Dedifferentiated amniotic fluid mesenchymal stem cell (primary cell): ENCODE results near the gene EPN3.

Source experiments
- DNase-seq: peaks from one replicate; pipeline ENCODE4 v3.0.0-alpha.2; 2016; ENCODE audit errors: extremely low spot score

EPN3 gene

GRCh38 chr17:50570032-50570431, 37.5 kb downstream of the EPN3 start:
- DNase-seq: no peak

DNA sequence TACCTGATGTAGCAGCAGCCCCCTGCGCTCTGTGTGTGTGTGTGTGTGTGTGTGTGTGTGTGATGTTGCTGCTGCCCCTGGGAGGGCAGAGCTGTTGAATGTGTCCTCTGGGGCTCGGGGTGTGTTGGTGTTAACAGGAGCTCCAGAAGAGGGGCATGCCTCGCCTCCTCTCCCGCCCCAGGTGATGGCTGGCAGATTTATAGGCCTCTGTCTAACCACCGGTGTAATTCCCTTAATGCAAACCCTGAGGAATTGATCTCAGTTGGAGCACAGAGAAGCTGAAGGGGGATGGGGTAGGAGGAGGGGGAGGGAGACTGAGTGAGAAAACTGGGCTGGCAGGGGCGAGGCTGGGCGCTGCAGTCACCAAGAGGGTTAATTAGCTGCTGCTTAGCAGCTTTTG, 38.0 kb downstream of the EPN3 start:
- DNase-seq: no peak

DNA sequence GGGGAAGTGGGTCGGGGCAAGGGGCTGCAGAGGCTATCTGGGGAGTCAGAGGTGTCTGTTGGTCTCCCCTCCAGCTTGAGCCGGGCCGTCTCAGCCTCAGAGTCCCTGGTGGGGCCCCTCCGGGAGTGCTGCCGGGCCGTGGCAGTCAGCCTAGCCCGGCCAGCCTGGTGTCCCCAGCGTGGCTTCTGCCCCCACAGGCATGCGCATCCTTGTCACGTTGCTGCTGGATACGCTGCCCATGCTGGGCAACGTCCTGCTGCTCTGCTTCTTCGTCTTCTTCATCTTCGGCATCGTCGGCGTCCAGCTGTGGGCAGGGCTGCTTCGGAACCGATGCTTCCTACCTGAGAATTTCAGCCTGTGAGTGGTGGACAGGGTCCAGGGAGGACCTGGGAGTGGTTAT, 39.1 kb downstream of the EPN3 start:
- DNase-seq: no peak

- DNase-seq: no peak
These were observed 40.0 kb downstream of the EPN3 start for GRCh38 chr17:50572541-50572940.

DNA sequence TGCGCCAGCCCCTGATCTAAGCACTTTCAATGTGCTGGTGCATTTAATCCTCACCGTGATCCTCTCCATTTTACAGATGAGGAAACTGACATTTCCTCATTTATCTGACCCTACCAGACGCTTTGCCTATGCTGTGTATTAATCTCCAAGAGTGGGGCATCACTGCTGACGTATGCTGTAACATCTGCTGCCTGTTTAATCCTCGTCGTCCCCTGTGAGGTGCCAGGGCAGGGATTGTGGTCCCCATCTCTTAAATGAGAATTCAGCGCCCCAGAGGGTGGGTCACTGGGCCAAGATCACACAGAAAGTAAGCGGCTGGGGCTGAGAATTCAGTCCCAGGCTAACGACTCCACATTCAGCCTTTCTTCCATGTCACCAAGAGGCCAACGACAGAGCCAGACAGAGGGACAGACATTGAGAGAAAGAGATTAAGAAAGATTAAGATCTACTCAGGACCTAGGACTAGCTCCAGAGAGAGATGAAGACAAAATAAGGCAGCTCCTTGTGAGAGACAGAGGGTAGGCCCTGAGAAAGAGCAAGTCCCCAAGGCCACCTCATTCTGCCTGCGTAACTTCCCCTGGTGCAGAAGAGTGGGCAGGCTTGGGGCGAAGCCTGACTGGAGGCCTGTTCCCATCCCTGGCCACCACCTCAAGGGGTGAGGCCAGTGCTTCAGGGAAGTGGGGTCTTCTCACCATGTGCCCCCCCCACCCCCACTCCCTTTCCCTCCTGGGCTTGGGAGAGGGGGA, 41.5 kb downstream of the EPN3 start:
- no peak for DNase-seq

DNA sequence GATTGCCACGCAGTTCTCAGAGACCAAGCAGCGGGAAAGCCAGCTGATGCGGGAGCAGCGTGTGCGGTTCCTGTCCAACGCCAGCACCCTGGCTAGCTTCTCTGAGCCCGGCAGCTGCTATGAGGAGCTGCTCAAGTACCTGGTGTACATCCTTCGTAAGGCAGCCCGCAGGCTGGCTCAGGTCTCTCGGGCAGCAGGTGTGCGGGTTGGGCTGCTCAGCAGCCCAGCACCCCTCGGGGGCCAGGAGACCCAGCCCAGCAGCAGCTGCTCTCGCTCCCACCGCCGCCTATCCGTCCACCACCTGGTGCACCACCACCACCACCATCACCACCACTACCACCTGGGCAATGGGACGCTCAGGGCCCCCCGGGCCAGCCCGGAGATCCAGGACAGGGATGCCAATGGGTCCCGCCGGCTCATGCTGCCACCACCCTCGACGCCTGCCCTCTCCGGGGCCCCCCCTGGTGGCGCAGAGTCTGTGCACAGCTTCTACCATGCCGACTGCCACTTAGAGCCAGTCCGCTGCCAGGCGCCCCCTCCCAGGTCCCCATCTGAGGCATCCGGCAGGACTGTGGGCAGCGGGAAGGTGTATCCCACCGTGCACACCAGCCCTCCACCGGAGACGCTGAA, 43.2 kb downstream of the EPN3 start:
- no peak for DNase-seq

- DNase-seq: no peak
These were observed 44.3 kb downstream of the EPN3 start for GRCh38 chr17:50576864-50577263.

DNA sequence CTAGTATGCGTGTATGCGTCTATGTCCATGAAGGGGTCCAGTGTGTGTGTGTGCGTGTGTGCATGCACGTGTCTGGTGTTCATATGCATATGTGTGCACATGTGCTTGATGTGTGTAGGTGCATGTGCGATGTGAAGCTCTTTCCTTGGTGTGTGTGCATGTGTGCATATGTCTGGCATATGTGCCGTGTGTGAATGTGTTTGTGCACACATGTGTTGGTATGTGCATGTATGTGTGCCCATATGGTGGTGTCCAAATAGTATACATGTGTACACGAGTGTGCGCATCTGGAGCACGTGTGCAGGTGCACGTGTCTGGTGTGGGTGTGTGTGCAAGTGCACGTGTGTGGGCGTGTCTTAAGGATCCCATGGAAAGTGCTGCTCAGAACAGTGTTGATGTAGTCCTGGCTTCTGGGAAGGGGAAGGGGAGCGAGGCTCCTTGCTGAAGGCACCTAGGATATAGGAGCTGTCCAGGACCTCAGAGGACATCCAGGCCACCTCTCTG, 45.0 kb downstream of the EPN3 start:
- DNase-seq: no peak

GRCh38 chr17:50578173-50578572, 45.6 kb downstream of the EPN3 start:
- no peak for DNase-seq

GRCh38 chr17:50579399-50579798, 46.9 kb downstream of the EPN3 start:
- DNase-seq: no peak

- DNase-seq: no peak
These were observed 48.1 kb downstream of the EPN3 start for GRCh38 chr17:50580646-50581045.

DNA sequence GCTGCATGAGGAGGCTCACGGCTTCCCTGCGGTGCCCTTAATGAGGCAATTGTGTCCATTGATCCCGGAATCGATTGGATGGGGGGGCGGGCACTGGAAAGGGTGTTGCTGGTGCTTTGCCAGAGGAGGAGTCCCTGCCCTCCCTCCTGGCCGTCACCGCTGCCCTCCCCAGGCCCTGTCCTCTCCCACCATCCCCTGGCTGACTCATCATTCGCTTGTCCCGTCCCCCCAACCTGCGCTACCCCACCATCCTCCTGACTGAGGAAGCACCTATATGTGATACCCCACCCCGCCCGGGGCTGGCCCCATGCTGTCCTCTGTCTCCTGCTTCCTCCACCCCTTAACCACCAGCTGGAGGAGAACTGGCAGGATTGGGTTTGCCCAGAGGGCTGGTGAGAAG, 48.8 kb downstream of the EPN3 start:
- no peak for DNase-seq

DNA sequence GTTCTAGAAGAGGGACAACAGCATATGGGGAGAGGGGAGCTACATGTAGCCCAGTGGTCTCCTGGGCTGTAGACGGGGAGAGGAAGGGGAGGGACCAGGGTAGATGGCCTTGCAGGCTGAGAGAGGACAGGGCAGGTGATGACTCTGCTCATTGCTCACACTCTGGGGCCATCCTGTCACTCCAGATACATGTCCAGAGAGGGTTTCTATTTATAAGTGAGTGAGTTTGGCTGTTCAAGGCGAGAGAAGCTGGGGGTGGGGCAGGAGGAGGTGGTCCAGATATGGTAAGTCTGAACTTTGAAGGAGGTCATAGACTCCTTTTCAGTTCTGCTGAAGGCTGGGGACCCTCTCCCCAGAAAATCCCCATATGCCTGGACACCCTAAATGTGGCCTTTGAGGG, 50.2 kb downstream of the EPN3 start:
- DNase-seq: no peak

- no peak for DNase-seq
These were observed 51.1 kb downstream of the EPN3 start for GRCh38 chr17:50583641-50584040.

GRCh38 chr17:50584116-50584515, 51.6 kb downstream of the EPN3 start:
- no peak for DNase-seq

GRCh38 chr17:50584749-50585148, 52.2 kb downstream of the EPN3 start:
- no peak for DNase-seq

DNA sequence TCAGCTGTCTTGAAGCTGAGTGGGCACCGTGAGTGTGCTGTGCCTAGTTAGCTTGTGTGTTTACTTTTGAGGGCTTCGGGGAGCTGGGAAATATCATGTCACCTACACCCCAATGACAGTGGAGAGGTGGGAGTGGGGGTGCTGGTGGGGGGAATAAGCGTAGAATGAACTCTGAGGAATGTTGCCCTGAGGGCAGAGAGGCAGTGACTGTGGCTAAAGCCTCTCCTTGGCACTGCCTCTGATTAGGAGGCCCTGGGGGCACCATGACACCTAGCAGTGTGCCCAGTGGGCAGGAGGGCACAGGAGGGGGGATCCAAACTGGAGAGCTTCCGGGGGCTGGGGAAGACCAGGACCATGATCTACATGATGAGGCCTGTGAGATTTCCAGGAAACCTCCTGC, 52.8 kb downstream of the EPN3 start:
- no peak for DNase-seq

DNA sequence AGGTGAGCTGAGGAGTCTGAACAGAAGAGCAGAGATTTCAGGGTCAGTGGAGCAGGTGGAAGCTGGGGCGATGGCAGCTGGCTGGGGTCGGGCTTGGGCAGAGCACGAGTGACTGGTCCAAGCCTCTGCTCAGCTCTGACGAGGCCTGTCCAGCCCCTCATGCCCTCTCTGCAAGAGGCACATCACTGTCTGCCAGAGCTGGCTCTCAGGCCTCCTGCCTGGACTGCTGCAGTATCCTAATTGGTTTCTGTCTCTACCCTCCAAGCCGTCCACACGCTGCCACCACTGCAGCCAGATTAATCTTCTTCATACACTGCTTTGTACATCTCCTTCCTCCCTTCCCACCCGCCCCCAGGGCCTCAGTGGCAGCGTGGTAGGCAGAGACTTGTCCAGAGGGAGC, 53.4 kb downstream of the EPN3 start:
- DNase-seq: no peak

GRCh38 chr17:50586421-50587247, 54.1 kb downstream of the EPN3 start:
- DNase-seq: no peak

- no peak for DNase-seq
These were observed 55.0 kb downstream of the EPN3 start for GRCh38 chr17:50587571-50587970.

GRCh38 chr17:50588391-50589049, 56.0 kb downstream of the EPN3 start:
- DNase-seq: no peak

DNA sequence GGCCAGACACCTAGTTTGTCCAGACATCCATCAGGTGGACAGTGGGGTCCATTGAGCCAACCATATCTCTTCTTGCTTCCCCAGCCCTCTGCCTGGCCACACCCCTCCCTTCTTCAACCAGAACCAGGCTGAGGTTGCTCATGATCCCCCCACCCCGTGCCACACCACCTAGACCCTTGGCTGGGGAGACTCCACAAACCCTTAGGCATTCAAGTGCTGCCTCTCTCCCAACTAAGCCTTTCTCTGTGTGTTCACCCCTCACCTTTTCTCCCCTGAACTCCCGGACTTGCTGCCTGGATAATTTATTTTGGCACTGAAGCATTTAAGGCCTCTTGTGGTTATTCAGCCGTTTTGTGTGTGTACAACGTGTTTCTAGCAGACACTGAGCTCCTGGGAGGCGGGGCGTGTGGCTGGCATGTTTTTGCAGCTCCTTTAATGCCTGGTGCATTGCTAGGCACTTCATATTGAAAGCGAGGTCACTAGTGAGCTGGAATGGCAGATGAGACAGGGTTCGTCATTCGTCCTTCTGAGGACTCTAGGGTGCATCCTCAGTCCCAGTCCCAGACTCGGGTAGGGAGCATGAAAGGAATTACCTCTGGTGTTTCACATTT, 56.7 kb downstream of the EPN3 start:
- no peak for DNase-seq
